HG02588 (cell line): ENCODE results near the gene LRIG1.

Experiments
- ATAC-seq: cut with Tn5 transposase; IDR thresholded peaks from one replicate; pipeline ENCODE4 v1.9.1; 2021; ENCODE audit warnings: mild to moderate bottlenecking, moderate library complexity; ENCODE audit not compliant: unreplicated experiment

LRIG1 gene, protein sequence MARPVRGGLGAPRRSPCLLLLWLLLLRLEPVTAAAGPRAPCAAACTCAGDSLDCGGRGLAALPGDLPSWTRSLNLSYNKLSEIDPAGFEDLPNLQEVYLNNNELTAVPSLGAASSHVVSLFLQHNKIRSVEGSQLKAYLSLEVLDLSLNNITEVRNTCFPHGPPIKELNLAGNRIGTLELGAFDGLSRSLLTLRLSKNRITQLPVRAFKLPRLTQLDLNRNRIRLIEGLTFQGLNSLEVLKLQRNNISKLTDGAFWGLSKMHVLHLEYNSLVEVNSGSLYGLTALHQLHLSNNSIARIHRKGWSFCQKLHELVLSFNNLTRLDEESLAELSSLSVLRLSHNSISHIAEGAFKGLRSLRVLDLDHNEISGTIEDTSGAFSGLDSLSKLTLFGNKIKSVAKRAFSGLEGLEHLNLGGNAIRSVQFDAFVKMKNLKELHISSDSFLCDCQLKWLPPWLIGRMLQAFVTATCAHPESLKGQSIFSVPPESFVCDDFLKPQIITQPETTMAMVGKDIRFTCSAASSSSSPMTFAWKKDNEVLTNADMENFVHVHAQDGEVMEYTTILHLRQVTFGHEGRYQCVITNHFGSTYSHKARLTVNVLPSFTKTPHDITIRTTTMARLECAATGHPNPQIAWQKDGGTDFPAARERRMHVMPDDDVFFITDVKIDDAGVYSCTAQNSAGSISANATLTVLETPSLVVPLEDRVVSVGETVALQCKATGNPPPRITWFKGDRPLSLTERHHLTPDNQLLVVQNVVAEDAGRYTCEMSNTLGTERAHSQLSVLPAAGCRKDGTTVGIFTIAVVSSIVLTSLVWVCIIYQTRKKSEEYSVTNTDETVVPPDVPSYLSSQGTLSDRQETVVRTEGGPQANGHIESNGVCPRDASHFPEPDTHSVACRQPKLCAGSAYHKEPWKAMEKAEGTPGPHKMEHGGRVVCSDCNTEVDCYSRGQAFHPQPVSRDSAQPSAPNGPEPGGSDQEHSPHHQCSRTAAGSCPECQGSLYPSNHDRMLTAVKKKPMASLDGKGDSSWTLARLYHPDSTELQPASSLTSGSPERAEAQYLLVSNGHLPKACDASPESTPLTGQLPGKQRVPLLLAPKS

DNA sequence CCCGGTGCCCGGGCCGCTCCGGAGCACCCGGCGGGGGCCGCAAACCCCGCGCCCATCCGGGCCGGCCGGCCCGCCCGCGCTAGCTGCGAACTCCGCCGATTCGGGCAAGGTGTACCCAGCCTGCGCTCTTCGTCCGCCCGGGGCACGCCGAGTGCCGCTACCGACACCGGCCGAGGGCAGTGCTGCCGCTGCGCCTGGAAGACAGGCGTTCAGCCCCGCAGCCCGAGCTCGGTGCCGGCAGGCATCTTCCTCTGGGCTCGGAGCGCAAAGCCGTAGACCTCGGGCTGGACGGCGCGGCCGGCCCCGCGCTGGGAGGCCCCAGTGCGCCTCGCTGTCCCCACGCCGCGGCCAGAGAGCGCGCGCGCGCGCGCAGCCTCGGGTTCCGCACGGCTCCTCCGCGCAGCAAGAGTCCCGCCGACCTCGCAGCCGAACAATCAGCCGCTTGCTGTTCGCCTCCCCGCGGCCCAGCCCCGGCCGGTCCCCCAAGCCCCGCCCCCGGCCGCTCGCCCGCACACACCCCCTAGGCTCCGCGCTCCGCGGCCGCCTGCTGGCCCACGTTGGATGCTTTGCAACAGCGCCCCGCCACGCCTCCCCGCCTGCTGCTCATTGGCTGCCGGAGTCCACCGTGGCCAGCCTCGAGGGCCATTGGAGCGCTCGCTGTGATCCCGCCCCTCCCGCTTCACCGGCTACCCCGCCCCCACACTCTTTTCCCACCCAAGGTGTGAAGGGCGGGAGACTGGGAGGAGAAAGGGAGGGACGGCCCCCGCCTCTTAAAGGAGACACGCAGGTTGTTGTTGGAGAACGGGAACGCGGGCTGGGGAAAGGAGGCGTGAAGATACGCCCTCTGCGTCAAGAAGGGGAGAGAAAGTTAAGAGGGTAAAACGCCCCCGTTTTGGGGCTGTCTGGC, at the start of gene LRIG1:
Gene LRIG1 (minus strand): TSS at position 447 of the 907 bp plus-strand sequence. CDS start 615 bp downstream, outside the sequence.
- peak; percentile 97 for ATAC-seq

DNA sequence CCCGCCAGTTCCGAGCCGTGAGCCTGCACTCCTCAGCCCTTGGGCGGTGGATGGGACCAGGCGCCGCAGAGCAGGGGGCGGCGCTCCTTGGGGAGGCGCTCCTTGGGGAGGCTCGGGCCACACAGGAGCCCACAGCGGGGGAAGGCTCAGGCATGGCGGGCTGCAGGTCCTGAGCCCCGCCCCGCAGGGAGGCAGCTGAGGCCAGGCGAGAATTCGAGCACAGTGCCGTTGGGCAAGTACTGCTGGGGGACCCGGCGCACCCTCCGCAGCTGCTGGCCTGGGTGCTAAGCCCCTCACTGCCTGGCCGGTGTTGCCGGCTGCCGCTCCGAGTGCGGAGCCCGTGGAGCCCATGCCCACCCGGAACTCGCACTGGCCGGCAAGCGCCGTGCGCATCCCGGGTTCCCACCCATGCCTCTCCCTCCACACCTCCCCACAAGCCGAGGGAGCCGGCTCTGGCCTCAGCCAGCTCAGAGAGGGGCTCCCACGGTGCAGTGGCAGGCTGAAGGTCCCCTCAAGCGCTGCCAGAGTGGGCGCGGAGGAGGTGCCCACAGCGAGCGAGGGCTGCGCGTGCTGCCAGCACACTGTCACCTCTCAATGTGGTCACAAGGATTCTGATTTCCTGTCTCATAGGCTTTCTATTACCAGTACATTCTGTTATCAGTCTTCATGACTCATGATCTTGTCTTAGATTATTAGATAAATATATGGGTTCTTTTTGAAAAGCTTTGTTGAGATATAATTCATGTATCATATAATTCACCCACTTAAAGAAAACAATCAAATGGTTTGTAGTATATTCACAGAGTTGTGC, 44.0 kb upstream of the LRIG1 start:
- no peak for ATAC-seq

DNA sequence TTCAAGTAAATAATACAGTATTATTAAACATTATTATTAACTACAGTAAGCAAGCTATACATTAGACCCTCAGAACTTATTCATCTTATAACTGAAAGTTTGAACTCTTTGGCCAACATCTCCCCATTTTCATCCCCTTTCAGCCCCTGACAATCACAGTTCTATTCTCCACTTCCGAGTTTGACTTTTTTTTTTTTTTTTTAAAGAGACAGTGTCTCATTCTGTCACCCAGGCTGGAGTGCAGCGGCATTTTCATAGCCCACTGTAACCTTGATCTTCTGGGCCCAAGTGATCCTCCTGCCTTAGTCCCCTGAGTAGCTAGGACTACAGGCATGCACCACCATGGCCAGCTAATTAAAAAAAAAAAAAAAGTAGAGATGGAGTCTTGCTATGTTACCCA, 41.3 kb upstream of the LRIG1 start:
- ATAC-seq = no peak

DNA sequence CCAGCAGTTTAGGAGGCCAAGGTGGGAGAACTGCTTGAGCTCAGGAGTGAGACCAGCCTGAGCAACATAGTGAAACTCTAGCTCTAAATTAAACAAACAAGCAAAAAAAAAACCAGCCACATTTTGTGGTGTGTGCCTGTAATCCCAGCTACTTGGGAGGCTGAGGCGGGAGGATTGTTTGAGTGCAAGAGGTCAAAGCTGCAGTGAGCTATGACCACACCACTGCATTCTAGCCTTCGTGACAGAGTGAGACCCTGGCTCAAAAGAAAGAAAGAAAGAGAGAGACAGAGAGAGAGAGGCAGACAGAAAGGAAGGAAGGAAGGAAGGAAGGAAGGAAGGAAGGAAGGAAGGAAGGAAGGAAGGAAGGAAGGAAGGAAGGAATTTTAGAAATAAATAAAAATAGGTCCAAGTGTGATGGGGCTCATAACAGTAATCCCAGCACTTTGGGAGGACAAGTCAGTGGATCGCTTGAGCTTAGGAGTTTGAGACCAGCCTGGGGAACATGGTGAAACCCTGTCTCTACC, 38.7 kb upstream of the LRIG1 start:
- no peak for ATAC-seq

DNA sequence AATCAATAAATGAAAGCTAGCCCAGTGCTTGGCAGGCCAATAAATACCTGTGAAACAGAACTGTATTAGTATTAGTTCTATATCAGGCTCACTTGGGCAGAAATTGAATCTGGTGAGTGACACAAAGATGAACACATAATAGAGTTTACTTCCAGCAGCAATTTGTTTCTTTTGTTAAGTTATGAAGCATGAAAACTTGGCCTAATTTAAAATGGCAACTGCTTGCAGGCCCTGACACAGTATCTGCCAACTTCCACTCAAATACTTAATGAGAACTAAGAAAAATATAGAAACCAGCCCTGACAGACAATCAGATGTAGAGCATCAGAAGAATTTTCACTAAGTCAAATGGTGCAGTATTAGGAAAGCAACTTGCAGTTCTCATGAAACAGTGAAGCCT, 37.6 kb upstream of the LRIG1 start:
- ATAC-seq = no peak

DNA sequence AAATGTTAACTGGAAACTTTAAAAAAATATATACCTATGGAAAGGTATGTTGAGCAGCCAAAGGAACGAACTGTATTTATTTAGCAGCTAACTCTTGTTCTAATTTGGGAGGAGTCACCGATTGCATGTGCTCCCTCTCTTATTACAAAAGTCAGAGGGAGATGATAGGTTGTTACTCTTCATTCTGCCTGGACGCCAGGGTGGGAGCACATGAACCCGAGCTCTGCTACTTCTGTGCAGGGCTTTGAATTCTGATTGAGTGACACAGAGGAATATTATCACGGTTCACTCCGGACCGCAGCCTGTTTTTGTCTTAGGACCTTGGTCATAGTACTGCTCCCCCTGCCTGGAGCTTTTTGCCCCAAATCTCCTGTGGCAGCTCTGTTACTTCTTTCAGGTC, 36.9 kb upstream of the LRIG1 start:
- ATAC-seq = no peak

DNA sequence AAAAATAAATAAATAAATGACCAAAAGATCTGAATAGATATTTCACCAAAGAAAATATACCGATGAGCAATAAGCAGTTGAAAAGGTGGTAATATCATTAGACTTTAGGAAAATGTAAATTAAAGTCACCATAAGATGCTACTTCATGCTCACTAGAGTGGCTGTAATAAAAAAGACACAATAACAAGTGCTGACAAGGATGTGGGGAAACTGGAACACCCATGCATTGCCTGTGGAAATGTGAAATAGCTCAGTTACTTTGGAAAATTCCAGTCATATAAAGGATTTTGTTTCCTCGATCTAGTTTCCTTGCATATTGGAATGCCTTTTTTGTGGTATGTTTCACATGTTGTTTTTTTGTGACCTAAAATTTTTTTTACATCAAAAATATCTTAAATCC, 36.0 kb upstream of the LRIG1 start:
- no peak for ATAC-seq

DNA sequence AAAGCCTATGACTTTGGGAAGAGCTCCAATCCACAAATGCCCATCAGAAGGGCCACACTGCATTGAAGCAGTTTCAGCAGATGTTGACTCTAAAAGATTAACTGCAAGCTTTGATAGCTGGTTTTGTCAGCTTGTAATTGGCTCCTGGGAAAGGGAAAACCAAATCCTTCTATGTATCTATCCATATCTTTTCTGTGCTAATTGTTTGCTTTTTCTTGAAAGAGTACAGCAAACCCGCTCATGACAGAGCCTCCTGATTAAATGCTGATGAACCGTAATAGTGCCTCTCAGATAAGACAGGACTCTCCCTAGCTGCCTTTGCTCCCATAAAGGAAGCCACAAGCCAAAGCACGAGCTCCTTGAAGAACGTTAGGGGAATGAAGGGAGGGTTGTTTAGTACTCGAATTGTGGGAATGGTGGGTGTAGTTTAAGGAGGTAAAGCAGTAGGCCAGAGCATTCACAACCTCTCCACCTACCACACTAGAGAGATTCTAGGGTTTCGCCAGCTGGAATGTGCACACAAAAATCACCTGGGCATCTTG, 33.6 kb upstream of the LRIG1 start:
- no peak for ATAC-seq

DNA sequence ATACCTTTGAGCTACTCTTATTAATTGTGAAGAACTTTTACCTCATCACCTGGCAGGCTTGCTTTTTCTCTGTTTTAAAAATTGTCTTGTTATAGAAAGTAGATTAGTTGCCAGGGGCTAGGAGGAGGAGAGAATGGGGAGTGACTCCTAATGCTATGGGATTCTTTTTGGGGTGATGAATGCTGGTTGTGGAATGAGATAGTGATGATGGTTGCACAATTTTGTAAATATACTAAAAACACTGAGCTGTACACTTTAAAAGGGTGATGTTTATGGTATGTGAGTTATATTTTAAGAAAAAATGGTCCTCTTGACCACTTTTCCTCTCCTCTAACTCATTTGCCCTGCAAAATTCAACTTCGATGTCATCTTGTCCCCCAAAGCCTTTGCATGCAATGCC, 31.8 kb upstream of the LRIG1 start:
- ATAC-seq = no peak

DNA sequence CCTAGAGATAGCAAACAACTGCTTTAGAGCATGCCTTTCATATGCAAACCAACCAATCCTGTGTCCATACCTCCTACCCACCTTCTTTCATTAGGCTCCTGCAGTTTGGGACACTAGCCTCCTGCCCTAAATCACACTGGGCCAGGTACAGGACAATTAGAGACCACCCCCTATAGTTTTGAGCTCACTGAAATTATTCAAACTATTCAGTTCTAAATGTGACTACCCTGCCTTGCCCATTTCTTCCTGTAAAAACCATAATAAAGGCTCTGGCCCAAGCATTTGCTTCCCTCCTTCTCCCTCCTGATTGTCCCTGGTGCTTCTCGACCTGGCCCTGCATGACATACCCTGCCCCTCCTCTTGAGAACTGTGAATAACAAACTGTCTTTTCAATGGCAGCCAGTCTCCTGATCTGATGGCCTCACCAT, 31.4 kb upstream of the LRIG1 start:
- ATAC-seq = no peak

DNA sequence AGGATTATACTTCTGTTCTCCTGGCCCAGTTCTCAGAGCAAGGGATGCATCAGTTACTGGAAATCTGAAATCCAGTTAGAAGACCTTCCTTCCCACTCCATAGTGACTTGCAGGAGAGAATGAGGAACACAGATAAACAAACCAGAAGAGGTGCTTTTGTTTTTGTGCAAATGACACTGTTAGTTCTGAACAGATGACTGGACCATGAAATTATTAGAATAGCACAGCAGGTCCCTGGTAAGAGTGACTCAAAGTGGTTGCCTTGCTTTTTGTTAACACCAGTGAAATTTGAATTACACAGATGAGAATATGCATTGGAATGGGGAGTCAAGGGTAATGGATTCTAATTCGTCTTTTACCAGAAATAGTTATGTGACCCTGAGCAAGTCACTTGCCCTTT, 30.4 kb upstream of the LRIG1 start:
- no peak for ATAC-seq

DNA sequence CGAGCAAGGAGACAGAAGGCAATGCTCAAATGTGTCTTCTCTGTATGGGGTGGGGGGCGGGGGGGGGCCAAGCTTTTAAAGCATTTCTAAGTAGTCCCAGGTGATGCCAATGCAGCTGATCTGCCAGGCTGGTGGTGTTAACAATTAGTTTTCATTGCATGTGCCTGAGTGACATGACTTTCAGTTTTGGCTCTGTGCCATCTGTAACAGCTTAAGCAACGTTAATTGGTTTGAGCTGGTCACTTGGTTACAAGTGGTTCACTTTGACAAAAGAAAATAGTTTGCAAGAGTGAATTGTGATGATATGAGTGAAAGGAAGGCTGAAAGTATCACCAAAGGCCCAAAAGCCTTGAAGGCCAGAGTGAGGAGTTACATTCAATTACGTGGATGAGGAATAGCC, 26.4 kb upstream of the LRIG1 start:
- ATAC-seq = no peak

DNA sequence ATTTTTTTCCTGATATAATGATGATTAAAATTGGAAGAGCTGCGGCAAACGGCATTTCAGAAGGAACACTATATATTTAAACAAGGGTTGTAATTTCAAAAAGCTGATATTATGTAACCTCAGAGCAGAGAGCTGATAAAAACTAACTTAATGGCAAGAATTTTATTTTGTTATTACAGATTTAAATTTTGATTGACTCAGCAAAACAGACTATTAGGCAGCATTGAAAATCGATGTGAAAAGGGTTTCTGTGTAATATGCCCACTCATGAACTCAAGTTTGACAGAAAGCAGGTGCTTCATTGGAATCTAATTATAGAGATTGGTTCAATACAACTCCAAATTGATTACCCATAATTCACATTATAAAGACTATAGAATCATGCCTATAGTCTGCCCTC, 24.9 kb upstream of the LRIG1 start:
- ATAC-seq = no peak

DNA sequence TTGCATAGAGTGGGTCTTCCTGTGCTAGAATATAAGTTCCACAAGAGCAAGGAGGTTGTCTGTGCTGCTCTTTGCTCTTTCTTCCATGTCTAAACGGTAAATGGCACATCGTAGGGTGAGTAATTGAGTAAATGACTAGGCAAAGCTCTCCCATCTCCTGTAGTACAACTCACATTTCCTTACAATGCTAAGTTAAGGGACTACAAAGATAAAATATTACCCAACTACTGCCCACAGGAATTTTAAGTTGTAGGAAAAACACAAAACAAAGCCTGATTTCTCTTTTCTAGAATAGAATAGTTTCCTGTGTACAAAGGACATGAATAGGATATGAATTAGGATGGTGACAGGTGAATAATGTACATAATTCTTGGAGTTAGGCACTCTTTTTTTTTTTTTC, 19.9 kb upstream of the LRIG1 start:
- ATAC-seq = no peak

DNA sequence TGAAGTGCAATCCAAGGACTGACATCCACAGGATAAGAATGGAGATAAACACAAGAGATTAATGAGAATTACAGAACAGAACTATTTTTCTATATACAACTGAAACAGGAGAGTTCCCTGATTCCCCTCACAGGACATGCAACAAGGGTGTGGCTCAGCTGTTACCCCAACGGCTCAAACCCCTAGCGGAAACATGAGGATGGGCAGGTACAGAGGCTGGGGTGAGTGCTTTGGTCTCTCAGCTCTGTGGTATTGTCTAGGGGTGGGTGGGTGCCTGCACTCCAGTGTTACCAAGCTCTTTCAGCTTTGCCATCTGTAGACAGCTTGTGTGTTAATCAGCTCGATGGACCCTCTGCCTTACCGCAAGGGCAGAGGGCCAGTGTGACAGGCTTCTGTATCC, 17.8 kb upstream of the LRIG1 start:
- ATAC-seq = no peak

DNA sequence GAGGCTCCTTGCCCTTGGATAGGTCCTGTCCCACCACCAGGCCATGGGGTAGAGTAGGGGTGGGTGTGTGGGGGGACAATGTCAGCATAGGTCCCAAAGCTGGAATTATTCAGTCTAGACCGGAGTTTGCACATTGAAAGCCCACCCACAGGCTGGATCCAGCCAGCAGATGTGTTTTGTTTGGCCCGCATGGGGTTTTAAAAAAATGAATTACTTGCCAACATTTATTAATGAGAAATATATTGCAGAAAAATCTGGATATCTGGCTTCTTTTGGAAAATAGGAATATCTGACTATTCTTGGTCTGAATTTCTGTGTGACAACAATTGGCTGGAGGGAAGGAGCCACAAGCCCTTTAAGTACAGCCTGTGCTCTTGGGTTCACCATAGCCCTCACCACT, 17.3 kb upstream of the LRIG1 start:
- no peak for ATAC-seq

DNA sequence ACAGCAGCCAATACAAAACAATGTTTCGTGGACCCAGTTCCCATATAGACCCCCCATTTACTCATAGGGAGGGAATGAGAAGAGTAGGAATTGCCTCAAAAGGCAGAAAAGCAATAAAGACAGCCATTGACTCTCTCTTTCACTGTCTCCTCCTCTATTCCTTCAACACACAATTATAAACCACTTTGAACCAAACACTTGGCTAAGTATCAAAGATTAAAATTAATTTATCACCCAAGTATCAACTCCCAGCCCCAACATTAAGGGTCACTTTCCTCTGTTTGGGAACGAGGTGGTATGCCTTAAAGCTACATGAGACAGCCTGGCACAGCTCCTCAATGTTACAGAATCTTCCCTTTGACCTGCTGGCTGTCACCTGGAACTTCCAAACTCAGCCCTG, 16.4 kb upstream of the LRIG1 start:
- no peak for ATAC-seq

DNA sequence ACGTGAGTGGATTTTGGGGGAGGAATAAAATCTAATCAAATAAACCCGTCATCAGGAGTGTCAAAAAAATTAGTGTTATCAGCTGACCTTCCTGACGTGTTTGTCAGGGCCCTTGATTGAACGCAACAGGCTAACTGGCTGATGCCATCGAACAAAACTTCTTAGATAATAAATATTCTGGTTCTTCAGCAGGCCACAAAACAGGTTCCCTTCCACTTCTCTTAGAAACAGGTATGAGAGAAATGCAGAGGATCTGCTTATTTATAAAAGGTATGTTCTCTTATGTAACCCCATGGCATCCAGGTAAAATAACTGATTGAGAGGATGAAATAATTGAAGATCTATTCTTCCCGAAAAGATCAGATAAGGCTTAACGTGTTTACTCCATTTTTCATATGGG, 7.6 kb upstream of the LRIG1 start:
- ATAC-seq = no peak
